Renal pelvis (tissue), 4 donors: ENCODE measurements around the gene TM4SF1. TPM values are rescaled to one million over a fixed set of nuclear protein-coding genes. Genes with fewer than 3 reads are reported as not detected.

Experiments
- DNase-seq: peaks from one replicate; pipeline ENCODE4 v3.0.0-alpha.2; 2013
- polyA plus RNA-seq, 3 donors: library from polyadenylated mRNA; unstranded; fragments of 120-200 nt; gene quantifications; one replicate each; pipeline ENCODE4 v1.2.1, GENCODE V29; 2013; ENCODE audit not compliant: insufficient read length in 3 of 3

TM4SF1 gene
- polyA plus RNA-seq, 3 donors = 56.7 to 66.7 (median 60.9) TPM

GRCh38 chr3:149378478-149379309 is 1.2 kb upstream of the TM4SF1 start:
- DNase-seq = no peak

- DNase-seq = no peak
These were observed 586 bp downstream of the TM4SF1 start for GRCh38 chr3:149376718-149377407.

GRCh38 chr3:149375501-149376196 is 1.8 kb downstream of the TM4SF1 start:
- DNase-seq = no peak

GRCh38 chr3:149374793-149375500 is 2.5 kb downstream of the TM4SF1 start:
- DNase-seq = no peak

GRCh38 chr3:149374391-149374790 is 3.1 kb downstream of the TM4SF1 start:
- DNase-seq = no peak

- DNase-seq = no peak
These were observed 4.0 kb downstream of the TM4SF1 start for GRCh38 chr3:149373235-149374125.

- DNase-seq = no peak
These were observed 5.7 kb downstream of the TM4SF1 start for GRCh38 chr3:149371723-149372114.

- no peak for DNase-seq
These were observed 6.3 kb downstream of the TM4SF1 start for GRCh38 chr3:149371001-149371722.

GRCh38 chr3:149369991-149370866 is 7.2 kb downstream of the TM4SF1 start:
- no peak for DNase-seq

- DNase-seq = no peak
These were observed 8.6 kb downstream of the TM4SF1 start for GRCh38 chr3:149368674-149369497.

GRCh38 chr3:149368201-149368673 is 9.2 kb downstream of the TM4SF1 start:
- no peak for DNase-seq

GRCh38 chr3:149366941-149367840 is 10.3 kb downstream of the TM4SF1 start:
- no peak for DNase-seq

- DNase-seq = no peak
These were observed 11.4 kb downstream of the TM4SF1 start for GRCh38 chr3:149366031-149366430.

GRCh38 chr3:149364624-149365023 is 12.8 kb downstream of the TM4SF1 start:
- no peak for DNase-seq

GRCh38 chr3:149363053-149363452 is 14.4 kb downstream of the TM4SF1 start:
- no peak for DNase-seq

GRCh38 chr3:149362366-149362765 is 15.1 kb downstream of the TM4SF1 start:
- DNase-seq = no peak

GRCh38 chr3:149356630-149357029 is 20.8 kb downstream of the TM4SF1 start:
- DNase-seq = no peak
